GM12865 (cell line): ENCODE data around the gene YTHDC2.

Experiments
- DNase-seq: peaks from one replicate; pipeline ENCODE4 v3.0.0; 2010; ENCODE audit warnings: low read depth
- H3K4me3 ChIP-seq: 2 replicates; pipeline ENCODE4 v1.5.1; 2011; ENCODE audit warnings: mild to moderate bottlenecking, low read depth, low read length, control low read depth
- CTCF ChIP-seq: IDR thresholded peaks from 2 replicates; pipeline ENCODE4 v1.5.1; 2011; ENCODE audit warnings: low read length, control low read depth, low read depth, inconsistent platforms; ENCODE audit not compliant: insufficient read depth; ENCODE audit errors: missing control alignments

Gene YTHDC2

DNA sequence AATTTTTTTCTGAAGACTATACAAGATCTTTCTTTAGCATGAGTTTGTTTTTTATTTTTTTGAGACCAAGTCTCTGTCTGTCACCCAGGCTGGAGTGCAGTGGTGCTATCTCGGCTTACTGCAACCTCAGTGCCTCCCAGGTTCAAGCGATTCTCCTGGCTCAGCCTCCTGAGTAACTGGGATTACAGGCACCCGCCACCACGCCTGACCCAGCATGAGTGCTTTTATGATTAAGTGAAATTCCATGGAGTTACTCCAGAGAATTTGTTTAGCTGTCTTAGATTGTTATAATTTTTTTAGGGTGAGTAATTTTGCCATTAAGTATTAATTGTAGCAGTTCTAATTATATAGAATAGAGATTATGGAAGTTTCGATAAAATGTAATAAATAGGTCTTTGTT lies 14.3 kb downstream of the YTHDC2 start:
- no peak for DNase-seq
- H3K4me3 ChIP-seq, result no peak overlapping the region
- TF ChIP-seq CTCF, result no peak

DNA sequence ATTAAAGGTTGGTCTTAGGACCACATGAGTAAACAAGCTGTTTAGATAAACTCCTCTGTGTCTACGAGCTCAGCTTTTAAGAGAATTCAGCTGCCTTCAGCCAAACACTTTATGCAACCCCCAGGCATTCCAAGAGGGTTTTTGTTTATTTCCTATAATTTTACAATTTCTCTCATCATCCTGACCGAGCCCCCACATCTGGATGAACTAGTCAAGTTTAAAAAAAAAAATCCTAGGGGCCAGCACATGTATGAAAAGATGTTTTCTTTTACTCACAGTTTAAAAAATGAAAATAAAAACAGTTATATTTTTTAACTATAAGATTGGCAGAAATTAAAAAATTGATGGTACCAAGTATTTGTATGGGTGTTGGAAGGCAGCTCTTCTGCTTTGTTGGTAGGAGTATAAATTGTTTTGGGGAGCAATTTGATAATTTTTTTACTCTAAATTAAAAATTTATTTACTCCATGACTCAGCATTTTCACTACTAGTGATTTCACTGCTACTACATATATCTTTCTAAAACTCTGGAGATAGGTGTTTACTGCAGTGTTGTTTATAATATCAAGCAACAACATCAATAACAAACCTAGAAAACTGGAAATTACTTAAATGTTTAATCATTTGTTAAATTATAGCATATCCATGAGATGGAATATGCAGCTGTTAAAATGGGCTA lies 18.1 kb downstream of the YTHDC2 start:
- TF ChIP-seq CTCF, result no peak
- H3K4me3 ChIP-seq, result no peak overlapping the region
- DNase-seq, result no peak

- no peak overlapping the region for H3K4me3 ChIP-seq
- TF ChIP-seq CTCF, result no peak
- DNase-seq, result no peak
Measured at GRCh38 chr5:113538313-113538712, 24.8 kb downstream of the YTHDC2 start.

DNA sequence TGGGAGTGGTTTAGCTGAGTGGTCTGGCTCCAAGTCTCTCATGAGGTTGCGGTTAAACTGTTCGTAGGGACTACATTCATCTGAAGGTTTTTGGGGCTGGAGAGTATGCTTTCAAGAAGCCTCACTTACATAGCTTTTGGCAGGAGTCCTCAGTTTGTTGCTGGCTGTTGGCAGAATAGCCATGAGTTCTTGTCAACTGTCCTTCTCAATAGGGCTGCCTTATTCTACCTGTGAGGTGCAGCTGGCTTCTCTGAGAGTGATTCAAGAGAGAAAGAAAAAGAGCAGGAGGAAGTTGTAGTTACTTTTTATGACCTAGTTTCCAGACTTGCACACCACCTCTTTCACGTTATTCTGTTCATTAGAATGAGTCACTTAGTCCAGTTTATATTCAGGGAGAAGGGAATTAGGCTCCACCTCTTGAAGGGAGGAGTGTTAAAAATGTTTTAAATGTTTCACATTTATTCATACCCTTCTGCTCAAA lies 33.2 kb downstream of the YTHDC2 start:
- no peak for DNase-seq
- TF ChIP-seq CTCF, result no peak

GRCh38 chr5:113548396-113548795 lies 34.9 kb downstream of the YTHDC2 start:
- no peak overlapping the region for H3K4me3 ChIP-seq
- no peak for TF ChIP-seq CTCF
- DNase-seq, result no peak

More for the DNA sequence above, 33.2 kb downstream of the YTHDC2 start:
- no peak overlapping the region for H3K4me3 ChIP-seq

DNA sequence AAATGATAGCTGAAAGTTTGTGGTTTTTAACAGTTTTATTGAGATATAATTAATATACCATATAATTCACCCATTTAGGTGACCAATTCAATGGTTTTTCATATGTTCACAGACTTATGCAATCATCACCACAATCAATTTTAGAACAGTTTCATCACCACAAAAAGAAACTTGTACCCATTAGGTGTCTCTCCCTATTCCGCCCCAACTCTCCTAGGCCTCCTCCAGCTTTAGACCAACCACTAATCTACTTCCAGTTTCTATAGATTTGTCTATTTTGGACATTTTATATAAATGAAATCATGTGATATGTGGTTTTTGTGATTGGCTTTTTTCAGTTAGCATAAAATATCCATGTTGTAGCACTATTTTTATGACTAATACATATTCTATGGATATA lies 38.6 kb downstream of the YTHDC2 start:
- TF ChIP-seq CTCF, result no peak
- no peak overlapping the region for H3K4me3 ChIP-seq
- no peak for DNase-seq

DNA sequence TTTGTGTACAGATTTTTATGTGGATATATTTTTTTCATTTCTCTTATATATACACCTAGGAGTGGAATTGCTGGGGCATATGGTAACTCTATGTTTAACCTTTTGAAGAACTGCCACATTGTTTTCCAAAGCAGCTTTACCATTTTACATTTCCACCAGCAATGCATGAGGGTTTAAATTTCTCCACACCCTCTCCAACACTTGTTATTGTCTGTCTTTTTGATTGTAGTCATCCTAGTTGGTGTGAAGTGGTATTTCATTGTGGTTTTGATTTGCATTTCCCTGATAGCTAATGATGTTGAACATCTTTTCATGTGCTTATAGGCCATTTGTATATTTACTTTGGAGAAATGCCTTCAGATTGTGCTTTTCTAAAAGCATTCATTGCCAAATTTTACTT lies 39.1 kb downstream of the YTHDC2 start:
- no peak for DNase-seq
- TF ChIP-seq CTCF, result no peak
- no peak overlapping the region for H3K4me3 ChIP-seq
